Measurements from ENCODE around the gene PES1.
"Not testable (repeated sequence)": the region's sequence is repeated elsewhere in the genome, so short reads cannot be mapped to it uniquely, and the experiment has no call there.

Gene PES1

DNA sequence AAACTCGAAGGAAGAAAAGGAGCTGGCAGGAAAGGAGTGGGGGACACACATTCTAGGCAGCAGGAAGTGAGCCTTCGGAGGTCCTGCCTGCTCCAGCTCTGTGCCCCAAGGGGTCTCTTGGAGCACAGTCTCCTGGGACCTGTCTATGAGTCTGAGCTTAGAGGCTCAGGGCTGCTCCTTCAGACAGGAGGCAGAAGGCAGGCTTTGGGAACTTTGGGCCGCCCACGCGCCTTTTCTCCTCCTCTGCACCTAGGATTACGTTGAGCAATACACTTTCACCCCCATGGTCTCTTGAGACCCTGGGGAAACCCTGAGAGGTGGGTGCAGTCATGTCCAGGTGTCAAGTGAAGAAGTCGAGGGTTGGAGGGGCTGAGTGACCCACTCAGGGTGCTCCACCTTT lies 16.2 kb upstream of the PES1 start:
- no peak for DNase-seq

DNA sequence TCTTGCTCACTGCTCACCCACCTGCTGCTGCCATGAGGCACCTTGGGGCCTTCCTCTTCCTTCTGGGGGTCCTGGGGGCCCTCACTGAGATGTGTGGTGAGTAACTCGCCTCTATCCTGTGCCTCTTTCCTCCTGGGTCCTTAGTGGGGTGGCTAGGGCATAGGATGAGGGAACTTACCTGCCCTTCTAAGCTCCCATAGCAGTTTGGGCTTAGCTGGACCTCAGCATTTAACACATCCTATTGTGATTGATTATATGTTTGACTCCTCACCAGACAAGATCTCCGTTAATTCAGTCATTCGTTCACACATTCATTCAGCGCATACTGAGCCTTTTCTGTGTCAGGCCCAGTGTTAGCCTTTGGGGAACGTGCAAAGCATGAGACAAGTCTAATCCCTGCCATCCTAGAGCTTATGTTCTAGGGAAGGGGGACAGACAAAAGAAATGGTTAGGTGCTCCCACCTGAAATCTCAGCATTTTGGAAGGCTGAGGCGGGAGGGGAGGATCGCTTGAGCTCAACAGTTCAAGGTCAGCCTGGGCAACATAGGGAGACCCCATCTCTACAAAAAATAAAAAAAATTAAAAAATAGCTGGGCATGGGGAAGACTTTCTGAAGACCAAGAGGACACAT lies 15.7 kb upstream of the PES1 start:
- no peak for DNase-seq

DNA sequence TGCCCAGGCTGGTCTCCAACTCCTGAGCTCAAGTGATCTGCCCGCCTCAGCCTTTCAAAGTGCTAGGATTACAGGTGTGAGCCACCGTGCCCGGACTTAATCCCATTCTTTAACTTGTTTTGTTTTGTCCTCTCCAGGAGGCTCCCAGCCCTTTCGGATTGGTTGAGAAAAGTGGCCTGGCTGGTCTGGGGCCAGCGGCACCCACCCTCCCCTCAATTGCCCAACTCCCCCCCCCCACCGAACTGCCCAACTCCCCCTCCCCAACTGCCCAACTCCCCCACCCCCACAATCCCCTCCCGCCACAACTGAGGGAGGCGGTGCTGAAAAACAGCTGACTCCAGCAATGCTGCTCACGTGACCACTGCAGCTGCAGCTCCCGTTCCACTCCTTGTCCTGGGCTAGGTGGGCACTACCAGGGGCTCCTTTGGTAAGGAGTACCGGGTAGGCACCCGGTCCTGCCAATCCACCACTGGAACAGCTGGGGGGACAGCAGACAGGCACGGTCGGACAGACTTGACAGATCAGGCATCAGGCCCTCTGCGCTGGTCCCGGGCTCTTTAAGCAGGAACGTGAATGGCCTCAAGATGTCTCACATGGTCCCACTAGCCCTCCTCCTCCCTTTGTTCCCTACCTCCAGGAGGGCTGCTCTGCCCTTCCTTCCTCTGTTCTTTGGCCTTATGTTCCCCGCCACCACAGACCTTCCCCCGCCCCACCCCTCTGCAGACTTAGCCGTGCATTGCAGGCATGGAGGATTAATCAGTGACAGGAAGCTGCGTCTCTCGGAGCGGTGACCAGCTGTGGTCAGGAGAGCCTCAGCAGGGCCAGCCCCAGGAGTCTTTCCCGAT lies 15.0 kb upstream of the PES1 start, which contains the start of gene TCN2:
TCN2 (plus strand) TSS at position 720 of the 845 bp plus-strand sequence. CDS start 158 bp downstream, outside the sequence.
- DNase-seq = peak; percentile 20

DNA sequence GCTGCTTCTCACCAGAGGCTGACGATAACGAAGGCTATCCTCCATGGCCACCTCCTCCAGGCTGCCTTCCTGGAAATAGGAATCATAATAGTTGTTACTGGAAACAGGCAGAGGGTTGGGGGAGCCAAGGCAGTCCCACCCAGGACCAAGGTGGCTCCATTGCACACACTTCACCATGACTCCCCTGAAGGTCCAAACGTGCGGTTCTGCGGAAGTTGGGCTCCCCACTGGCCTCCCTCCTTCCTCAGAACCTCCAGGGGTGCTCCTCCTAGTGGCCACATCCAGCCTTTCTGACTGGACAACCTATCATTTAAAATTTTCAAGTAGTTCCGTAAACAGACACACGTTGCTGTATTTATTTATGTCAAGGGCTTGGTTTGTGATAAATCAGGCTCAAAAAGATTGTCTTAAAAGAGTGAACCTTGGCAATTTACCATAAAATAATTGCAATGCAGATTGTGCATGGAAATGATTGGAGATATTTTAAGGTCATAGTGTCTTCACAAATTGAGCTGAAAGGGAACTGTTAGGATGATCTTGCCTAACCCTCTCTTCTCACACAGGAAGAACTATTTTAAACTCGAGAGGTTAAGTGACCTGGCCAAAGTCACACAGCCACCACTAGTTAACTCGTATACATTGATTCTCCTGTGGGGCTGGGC lies 13.9 kb upstream of the PES1 start:
- peak; percentile 8 for DNase-seq

DNA sequence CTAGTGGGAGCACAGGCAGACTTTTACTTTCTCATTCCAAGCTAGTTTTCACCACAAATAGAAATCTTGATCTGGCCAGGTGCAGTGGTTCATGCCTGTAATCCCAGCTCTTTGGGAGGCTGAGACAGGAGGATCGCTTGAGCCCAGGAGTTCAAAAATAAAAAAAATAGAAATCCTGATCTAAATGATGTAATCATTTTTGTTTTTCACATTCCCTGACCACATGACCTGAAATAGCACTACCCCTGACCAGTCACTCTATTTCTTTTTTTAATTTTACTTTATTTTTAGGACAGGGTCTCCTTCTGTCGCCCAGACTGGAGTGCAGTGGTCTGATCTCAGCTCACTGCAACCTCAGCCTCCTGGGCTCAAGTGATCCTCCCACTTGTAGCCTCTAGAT lies 13.0 kb upstream of the PES1 start:
- no peak for DNase-seq

DNA sequence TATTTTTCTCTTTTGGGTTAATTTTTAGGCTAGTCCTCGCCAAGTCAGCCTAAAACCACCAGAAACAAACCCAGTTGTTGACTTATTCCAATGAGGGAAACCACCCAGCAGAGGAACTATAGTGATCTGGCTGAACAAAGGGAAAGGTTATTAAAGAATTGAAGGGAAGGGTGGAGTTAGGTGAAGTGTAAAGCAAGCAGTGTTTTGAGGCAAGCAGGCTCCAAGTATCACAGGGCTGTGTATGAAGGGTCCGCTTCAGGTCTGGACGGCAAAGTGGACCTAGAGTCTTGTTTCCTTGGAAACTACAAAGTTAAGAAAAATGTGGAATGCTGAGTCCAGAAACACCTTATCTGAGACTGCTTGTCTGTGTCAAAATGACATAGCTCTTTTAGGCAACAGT lies 12.1 kb upstream of the PES1 start:
- no peak for DNase-seq

DNA sequence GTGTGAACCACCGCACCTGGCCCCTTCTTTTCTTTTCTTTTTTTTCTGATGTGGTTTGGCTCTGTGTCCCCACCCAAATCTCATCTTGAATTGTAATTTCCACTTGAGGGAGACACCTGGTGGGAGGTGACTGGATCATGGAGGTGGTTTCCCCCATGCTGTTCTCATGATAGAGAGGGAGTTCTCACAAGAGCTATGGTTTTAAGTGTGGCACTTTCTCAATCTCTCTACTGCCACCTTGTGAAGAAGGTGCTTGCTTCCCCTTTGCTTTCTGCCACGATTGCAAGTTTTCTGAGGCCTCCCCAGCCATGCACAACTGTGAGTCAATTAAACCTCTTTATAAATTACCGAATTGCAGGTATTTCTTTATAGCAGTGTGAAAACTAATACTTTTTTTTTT lies 10.3 kb upstream of the PES1 start:
- no peak for DNase-seq

DNA sequence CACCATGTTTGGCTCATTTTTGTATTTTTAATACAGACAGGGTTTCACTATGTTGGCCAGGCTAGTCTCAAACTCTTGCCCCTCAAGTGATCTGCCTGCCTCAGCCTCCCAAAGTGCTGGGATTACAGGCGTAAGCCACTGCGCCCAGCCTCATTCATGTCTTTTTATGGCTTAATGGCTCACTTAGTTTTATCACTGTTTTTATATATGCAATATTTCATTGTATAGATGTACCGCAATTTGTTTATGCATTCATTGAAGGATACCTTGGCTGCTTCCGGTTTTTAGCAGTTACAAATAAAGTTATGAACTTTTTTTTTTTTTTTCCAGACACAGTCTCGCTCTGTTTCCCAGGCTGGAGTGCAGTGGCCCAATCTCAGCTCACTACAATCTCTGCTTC lies 9.8 kb upstream of the PES1 start:
- DNase-seq = no peak

DNA sequence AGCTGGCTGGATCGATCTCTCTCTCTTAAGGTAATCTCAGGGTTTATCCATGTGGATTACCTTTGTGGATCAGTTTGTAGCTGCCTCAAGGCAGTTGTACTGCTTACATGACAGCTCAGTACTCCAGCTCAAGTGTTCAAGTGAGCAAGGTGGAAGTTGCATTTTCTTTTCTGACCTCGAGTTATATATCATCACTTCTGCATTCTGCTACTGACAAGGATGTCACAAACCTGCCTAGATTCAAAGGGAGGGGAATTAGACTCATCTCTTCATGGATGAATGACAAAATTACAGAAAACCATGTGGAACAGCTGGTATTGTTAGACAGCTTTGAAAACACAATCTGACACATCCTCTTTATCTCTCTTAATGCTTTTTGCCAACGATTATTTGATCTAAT lies 9.2 kb upstream of the PES1 start:
- no peak for DNase-seq

DNA sequence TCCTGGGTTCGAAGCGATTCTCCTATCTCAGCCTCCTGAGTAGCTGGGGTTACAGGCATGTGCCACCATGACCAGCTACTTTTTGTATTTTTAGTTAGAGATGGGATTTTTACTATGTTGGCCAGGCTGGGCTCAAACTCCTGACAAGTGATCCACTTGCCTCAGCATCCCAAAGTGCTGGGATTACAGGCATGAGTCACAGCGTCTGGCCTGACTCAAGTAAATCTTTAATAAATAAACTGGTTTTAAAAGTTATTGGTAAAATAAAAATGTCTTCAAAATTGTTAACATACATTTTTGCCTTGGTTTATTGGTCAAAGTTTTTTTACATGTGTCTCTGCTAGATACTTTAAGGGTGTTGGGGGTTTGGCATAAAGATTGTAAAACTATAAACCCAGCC lies 7.3 kb upstream of the PES1 start:
- no peak for DNase-seq

DNA sequence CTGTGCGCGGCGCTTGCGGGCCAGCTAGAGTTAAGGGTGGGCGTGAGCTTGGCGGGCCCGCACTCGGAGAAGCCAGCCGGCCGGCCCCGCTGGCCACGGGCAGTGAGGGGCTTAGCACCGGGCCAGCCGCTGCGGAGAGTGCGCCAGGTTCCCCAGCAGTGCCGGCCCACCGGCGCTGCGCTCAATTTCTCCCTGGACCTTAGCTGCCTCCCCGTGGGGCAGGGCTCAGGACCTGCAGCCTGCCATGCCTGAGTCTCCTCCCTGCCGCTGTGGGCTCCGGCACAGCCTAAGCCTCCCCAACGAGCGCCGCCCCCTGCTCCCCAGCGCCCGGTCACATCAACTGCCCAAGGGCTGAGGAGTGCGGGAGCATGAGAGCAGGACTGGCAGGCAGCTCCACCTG lies 5.2 kb upstream of the PES1 start:
- no peak for DNase-seq

DNA sequence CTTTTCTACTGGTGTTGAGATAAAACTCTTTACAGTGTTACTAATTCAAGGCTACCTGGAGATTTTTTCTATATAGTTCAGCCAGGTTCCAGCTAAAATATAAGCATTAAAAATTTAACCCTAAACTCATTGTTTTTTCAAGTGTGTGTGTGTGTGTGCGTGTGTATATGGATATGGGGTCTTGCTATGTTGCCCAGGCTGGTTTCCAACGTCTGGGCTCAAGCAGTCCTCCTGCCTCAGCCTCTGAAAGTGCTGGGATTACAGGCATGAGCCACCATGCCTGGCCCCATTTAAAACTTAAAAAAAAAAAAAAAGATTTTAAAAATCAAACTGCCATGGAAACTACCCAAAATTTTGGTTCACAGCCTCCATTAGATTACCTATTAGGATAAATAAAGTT lies 4.5 kb upstream of the PES1 start:
- no peak for DNase-seq

DNA sequence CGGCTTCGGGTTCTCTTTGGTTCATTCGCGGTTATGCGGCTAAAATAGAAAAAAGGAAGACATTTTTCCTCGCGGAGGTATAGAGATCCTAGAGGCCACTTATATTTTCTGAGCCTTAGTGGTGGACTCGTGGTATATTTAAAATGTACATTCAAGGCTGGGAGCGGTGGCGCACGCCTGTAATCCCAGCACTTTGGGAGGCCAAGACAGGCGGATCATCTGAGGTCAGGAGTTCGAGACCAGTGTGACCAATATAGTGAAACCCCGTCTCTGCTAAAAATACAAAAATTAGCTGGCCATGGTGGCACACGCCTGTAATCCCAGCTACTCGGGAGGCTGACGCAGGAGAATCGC lies 627 bp upstream of the PES1 start:
- not testable (repeated sequence) for DNase-seq

DNA sequence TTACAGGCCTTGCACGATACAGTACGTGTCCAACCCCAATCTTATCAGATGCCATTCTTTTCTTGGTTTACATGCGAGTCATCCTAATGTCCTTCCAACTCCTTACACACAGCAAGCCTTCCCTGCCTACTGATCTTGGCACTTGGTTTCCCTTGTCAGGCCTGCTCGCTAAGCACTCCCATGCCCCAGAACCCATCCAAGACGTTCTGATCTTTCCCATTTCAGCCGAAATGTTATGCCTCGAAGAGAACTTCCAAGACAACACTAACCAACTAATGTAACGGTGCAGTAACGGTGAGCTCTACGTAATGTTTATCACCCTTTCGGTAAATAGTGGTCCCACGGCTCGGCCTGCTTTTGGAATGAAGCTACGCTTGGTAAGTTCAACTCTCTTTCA lies 521 bp downstream of the PES1 start:
- no peak for DNase-seq

DNA sequence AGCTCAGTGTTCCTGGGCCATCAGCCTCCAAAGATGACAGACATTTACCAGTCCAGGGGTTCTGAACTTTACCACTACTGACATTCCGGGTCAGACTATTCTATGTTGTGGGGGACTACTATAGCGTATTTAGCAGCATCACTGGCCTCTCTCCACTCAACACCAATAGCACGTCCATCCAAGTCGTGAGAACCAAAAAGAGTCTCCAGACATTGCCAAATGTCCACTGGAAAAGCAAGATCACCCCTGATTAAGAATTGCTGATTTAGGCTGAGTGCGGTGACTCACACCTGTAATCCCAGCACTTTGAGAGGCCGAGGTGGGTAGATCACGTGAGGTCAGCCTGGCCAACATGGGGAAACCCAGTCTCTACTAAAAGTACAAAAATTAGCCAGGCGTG lies 5.3 kb downstream of the PES1 start:
- no peak for DNase-seq

DNA sequence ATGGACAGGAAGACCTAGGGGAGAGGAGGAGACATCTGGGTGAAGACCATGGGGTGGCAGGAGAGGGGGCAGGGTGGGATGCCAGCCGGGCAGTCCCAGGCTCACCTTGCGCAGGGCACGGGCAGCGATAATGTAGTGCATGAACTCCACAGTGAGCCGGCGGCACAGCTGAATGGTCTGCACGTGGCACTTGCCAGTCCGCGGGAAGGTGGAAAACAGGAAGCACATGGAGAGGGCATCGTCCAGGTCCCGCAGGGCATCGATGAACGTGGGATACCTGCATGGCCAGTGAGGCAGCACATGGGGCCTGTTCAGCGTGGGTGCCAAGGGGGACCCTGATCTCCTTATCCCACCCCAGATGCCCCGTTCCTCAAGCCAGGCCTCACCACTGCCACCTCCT lies 7.3 kb downstream of the PES1 start:
- DNase-seq = no peak

DNA sequence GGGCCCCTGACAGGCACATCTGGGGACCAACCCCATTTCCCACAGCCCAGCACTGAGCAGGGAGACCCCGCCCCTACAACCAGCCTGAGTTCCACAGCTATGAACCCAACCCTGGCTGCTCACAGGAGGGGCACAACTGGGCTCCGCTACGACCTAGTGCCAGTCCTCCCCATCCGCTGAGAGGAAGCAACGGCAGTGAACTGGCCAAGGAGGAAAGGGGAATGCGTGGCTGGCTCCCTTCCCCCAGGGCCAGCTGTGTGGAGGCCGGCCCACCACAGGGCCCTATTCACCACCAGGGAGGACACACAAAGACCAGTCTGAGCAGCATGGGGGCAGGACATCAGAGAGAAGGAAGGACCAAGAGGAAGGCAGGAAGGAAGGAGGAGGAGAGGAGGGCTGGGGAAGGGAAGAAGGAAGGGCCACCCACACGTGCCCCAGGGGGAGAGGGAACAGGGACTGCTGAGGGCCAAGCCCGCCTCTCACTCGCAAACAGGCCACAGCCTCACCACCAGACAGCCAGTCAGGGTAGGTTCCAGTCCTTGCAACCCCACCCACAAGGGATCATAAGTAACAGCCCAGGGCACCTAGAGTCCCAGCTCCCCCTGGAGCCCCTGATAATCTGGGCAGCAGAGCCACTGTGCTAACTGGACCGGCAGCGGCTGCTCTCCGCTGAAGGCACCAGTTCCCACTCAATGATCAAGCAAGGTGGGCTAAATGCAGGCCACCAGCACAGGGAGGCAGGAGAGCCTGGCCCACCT lies 8.7 kb downstream of the PES1 start:
- no peak for DNase-seq

DNA sequence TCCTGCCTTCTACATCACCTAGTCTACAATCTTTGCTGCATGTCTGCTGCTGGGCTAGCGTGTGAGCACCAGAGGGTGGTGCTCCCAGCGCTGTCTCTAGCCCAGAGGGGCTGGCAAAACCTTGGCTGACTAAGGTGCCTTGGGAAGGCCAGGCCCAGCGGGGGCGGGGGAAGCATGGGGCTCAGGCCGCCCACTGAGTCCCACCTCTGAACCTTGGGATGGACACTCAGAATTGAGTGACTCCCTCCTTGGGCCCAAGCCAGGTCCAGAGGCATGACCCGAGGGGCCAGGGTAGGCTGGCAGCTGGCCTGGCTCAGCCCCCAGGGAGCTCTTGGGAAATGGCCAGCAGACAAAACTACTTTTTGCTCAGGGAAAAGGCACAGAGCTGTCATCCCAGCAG lies 9.7 kb downstream of the PES1 start:
- no peak for DNase-seq

DNA sequence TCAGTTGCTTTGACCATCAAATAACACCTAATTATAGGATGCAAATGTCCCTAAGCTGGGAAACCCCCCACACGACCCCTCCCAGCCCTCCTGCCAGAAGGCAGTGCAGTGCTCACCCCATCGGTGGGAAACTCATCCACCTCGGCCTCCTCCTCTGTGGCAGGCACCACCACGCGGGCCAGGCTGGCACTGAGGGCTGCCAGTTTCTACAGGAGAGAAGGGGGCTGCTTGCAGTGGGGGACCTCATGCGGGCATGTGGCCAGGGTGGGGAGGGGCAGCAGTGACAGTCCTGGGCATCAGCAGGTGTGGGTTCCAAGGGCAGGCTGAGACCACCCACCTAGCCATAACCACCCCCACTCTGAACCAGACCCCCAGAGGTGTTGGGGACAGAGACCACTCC lies 10.8 kb downstream of the PES1 start:
- no peak for DNase-seq

DNA sequence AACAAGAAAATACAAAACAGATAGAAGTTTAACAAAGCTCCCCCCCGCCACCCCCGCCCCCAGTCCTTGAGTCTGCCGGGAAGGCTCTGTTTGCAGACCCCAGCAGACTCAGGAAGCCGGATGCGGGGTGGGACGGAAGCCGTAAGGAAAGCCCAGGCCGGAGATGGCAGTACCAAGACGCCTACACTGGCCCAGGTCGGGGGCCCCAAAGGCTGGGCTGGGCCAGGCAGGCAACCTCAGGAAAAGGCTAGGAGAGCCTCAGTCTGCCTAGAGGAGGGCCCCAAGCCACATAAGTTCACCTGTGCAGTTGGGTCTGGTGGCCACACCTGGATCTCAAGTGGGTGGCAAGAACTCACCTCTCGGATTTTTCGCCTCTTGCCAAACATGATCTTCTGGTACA lies 13.2 kb downstream of the PES1 start:
- DNase-seq = no peak

DNA sequence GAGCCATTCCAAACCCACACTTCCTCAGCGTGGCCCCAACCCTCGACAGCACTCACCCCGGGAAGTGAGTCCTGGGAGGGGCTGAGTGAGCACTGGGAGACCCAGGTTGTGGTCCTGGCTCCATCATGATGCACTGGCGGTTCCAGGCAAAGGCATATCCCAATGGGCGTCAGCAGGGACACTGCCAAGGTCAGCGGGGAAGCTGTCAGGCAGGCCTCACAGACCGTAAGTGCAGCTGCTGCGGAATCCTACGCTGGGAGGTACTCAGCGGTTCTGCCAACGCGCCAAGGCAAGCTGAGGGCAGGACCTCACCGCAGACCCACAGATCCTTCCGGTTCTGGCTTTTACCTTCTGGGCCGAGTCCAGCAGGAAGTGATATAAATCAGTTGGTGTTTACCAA lies 15.9 kb downstream of the PES1 start:
- no peak for DNase-seq

DNA sequence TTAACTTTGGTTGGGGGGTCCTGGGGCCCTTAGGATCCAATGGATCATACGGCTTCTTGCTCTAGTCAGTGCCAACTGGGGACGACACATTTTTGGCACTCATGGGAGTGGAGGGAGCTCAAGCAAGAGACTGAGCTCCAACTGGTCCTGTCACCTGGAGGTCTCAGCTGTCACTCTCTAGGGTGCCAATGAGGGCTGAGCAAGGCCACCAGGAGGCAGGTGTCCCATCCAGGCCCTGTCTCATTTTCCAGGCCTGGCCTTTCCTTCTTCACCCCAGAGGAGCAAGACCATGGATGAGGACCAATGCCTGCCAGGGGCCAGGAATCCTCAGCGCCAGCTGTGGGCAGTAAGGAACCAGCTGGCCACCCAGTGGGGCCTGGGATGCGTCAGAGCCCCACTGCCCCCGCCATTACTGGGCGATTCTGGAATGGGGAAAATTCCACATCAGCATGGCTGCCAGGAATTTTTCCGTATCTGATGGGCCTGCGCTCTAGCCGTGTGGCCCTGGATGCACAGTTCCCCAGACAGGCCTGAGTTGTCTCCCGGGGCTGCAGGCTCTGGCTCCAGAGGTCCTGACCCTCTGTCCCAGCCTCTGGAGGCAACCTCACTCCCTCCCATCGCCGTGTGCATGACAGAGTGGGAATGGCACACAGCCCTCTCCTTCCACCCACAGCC lies 16.6 kb downstream of the PES1 start:
- no peak for DNase-seq

Measured in T-helper 9 cell (primary cell).